GM23248 (cell line): ENCODE data around the gene MAN1A1.

Experiments used
- EZH2 ChIP-seq: fragments of 200-600 bp; sonication (generic); IDR thresholded peaks from 2 replicates; pipeline ENCODE4 v1.6.1; 2018; ENCODE audit warnings: antibody characterized with exemption, mild to moderate bottlenecking; ENCODE audit not compliant: insufficient read depth, poor library complexity, severe bottlenecking
- EZH2phosphoT487 ChIP-seq: fragments of 200-600 bp; sonication (generic); IDR thresholded peaks from 2 replicates; pipeline ENCODE4 v1.6.1; 2018; ENCODE audit warnings: antibody characterized with exemption, moderate library complexity, mild to moderate bottlenecking, low read depth; ENCODE audit not compliant: insufficient read depth

DNA sequence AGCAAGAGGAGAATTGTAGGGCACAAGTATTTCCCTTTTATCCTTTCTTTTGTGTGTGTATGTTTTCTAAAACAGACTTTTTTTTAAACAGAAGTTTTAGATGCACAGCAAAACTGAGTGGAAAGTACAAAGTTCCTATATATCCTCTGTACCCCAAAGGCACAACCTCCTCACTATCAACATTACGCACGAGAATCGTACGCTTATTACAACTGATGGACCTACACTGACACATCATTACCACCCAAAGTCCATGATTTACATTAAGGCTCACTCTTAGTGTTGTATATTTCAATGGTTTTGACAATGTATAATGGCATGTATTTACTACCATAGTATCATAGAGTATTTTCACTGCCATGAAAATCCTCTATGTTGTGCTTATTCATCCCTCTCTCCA is 32.6 kb downstream of the MAN1A1 start:
- TF ChIP-seq EZH2phosphoT487 (no peak), EZH2 (no peak)
